ENCODE measurements around the gene TMEM183A.

TMEM183A gene

DNA sequence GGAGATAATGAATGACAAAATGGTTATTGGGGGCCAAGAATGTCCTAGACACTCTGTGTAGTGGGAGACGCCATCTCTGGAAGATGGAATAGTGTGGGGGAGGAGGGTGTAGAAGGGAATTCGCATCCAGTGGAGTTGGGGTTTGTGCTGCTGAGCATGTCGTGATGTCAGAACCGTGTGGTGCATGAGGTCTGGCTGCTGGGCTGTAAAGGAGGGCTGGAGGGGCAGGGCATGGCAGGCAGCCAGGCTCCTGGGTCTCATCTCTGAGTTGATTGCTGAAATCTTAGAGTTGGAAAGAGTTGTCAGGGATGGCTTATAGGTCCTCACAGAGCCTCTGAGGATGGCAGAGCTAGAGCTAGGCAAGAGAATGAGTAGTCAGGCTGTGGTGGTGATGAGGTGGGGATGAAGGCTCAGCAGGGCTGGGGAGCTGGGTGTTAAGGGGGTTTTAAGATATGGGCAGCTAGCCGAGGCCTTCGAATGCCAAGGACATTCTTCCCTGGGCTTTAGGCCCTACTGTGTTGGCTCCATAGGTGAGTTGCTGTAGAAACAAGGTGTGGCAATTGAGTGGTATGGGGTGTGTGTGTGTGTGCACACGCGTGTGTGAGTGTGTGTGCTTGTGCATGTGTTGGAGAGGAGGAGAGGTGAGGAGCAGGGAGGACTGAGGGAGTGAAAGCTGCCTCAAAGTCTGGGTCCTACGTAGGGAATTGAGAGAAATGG is 21.1 kb downstream of the TMEM183A start:
- DNase-seq (ENCODE audit: low read depth in 2 of 2, low spot score in 1 of 2) = no peak

DNA sequence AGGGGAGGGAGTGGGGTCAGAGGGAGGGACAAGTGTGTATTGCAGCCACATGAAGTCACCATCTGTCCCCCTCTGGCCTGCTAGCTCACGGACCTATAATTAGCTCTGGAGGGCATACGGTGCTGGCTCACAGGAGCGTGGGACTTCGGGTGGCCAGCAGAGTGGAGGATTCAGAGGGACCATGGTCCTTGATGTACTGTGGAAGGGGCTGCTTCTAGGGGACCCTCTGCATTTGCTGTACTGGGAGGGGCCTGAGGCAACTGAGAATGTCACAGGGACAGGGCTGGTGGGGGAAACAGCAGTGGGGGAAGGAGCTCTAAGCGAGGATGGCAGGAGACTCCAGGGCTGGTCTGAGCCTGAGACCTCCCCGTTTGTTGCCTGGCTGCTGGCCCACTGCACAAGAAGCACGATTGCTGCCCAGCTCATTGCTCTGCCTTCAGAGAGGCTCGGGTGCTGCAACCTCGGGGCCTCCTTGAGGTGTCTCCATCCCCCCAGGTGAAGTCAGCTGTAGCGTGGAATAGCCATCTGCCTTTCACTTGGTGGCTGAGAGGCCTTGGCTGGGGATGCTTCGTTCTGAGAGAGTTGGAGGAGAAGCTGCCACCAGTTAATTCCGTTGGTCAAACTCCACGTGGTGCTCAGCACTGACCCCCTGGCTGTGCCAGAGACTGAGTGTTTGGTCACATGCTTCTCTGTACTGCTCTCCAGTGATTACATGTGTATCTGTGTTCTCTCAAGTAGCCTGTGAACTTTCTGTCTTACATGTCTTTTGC is 21.8 kb downstream of the TMEM183A start:
- DNase-seq (ENCODE audit: low read depth in 2 of 2, low spot score in 1 of 2) = no peak

DNA sequence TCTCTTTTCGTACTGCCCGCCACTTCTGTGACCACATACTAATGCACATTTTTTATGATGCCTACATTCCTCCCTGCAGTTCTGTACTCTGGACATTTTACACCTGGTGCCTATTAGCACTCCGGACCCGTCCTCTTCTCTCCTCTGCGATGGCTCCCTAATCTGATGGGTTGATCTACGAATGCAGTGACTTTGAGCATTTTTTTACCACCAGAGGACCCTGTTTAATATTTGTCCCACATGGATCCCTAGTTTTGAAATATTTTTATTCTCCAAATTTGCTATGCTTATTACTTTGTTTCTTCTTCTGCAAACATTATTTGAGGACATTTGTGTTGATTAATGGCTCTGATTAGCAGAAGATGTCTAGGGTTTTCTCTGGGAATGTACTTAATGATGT is 24.3 kb downstream of the TMEM183A start:
- DNase-seq (ENCODE audit: low read depth in 2 of 2, low spot score in 1 of 2) = no peak

DNA sequence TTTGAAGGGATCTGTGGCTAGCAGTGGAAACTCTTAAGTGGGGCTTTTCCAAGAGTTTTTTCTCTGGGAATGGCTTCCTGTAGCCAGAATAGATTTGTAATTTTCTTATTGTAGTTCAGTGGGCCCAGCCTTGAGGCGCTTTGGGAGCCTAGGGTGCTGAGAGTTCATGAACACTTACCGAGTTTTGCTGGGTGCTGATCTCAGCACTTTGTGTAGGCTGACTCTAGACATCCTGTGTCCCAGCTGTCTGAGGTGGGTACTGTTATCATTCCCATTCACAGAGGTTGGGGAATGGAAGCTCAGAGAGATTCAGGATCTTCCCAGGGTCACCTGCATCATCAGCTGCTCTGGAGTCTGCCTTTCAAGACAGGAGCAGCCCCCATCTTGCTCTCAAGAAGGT is 26.1 kb downstream of the TMEM183A start:
- no peak for DNase-seq (ENCODE audit: low read depth in 2 of 2, low spot score in 1 of 2)

DNA sequence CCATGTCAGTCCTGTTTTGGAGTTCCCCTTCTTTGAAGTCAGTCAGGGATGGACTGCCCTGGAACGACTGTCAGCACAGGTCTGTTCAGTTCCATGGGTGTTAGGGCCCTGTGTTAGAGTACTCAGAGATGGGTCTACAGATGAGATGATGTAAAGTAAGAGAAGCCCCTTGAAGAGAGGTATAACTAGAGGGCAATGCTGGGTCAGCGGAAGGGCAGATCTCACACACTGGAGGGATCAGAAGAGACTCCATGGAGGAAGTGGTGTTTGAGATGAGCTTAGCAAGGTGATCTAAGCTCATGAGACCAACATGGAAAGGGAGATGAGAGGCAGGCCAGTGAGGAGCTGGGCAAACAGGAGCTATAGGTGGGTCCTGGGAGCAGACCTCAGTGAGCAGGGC is 26.7 kb downstream of the TMEM183A start:
- DNase-seq (ENCODE audit: low read depth in 2 of 2, low spot score in 1 of 2) = no peak

DNA sequence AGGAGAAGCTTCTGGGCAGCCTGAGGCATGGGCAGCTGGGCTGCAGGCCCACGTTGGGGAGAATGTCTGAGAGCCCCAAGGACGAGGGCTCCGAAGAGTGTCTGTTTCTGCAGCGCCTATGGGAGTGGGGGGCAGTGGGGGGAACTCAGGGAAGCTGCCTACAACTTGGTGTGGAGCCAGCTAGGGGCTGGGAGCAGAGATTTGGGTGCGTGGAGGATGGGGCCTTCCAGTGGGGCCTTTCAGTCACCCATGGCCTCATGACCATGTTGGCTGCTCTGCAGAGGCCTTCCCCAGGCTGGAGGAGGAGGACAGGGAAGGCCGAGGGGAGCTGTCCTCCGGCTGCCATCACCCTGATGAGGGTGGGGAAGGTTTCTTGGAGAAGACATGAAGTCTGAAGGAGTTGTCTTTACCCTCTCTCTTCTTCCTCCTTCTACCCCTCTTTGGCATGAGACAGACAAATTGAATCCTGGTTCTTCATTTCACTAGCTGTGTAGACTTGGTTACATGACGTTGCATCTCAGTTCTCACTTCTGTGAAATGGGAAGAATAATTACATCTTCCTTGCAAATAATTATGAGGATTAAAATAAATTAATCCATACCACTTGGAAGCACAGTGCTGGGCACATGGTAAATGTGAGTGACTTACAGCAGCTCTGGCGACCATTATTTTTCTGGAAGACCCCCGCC is 27.4 kb downstream of the TMEM183A start:
- DNase-seq (ENCODE audit: low read depth in 2 of 2, low spot score in 1 of 2) = no peak

DNA sequence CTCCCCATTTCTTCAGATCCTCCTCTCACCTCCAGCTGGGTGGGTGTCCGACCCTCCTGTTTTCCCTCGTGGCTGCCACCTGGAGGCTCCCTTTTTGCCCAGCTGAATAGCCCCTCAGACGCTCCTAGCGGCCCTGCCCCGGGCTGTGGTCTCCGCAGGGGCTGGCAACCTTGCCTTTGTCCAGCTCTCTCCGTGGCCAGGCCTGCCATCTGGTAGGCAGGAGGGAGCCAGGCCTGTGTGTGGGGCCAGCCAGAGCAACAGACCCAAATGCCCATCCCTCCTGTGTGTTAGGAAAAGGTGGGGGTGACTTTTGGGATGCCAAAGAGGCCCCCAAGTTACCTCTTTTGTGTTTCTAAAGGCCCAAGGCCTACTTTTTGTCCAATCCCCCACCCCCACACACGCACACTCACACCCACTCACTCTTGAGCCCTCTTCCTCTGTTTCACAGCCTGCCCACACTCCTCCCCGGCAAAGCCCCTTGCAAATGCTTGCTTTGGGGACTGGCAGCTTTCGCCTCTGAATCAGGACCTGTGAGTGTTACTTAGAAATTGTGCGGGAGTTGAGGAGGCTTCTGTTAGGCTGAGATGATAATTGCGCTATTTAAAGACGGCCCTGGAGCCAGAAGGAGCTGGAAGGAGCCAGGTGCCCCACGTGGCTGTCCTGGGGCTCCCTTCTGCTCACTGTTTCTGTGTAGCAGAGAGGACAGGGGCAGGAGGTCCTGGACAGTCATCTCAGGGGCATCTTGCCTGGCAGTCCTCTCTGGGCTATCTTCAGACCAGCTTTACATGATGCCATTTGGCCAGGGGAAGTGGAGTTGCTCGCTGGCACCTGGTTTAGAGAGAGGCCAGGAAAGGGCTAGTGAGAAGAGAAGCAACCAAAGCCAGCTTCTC is 28.2 kb downstream of the TMEM183A start:
- no peak for DNase-seq (ENCODE audit: low read depth in 2 of 2, low spot score in 1 of 2)

DNA sequence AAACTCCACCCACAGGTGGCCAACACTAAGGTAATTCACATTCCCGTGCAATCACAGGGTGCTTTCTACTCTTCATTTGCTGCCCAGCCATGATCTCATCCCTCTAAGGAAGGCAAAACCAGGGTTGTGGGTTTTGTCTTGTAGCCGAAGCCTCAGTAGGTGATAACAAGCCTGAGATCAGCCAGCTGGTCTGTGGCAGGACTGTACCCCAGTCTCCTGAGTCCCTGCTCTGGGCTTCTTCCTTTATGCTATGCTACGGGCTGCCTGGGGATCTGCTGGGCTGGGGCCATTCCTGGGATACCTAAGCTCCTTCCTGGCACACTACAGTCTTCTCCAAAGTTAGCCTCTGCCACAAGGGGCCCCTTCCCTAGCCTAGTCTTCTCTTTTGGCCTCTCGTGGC is 29.0 kb downstream of the TMEM183A start:
- no peak for DNase-seq (ENCODE audit: low read depth in 2 of 2, low spot score in 1 of 2)

DNA sequence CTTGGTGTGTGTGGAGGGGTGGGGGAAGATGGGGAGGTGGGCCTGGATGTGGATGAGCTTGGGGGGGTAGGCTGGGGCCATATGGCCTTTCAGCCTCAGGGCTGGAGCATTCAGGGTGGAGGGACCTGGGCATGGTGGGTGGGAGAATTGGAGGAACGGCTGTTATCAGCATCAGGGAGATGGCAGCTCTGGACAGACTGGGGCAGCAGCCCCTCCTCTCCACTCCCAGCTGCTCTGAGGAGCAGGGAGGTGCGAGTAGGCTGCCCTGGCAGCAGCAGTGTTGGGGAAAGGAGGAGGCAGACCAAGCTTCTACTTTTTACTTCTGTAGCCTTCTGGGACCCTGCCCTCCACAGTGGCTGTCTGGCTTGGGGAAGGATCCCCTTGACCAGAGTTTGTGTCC is 29.4 kb downstream of the TMEM183A start:
- DNase-seq (ENCODE audit: low read depth in 2 of 2, low spot score in 1 of 2) = no peak

DNA sequence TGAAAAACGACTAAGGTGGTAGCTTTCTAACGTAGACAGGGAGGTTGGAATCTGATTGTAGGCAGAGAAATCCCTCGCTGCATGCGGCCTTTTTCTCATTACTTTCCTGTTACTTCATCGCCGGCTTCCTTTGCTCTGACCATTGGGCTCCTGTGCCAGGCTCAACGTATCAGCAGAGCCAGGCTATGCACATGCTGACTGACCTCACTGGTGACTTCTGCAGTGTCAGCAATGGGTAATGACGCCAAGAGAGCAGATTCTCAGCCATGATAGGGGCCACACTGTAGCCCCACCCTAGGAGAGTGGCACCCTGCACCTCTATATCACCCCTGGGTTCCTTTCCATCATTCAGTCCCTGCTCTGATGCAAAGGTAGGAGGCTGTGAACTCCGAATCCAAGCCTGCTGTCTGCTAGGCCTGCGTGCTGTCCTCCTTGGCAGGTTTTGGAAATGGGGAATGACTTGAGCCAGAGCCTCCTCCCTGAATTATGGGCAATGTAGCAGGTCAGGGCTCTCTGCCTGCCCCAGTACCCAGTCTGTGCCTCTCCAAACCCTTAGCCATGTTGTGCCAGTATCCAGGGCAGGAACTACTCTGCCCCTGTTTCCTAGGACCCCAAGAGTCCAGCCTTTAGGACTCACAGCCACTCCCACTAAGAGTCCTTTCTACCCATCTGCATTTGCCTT is 30.5 kb downstream of the TMEM183A start:
- DNase-seq (ENCODE audit: low read depth in 2 of 2, low spot score in 1 of 2) = no peak

DNA sequence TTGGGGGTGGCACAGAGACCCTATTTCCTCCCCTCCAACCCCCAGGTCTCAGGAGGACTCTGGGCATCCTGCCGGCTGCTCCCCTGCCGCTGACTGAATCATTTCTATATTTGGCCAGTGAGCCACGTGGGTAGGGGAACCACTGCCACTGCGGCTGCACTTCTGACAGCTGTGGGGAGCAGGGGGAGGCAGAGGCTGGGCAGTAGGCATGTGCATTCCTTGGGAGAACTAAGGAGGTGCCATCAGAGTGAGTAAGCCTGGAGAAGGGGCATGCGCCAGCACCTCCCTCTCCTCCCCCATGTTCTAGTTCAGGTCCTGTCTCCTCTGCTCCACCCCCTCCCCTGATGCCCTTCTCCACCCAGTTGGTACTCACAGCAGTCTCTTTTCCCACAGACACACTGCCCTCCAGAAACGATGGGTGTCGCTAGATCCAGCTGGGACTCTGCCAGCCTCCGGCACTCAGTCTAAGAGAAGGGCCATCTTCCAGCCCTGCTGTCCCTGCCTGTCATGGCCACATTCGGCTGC is 31.1 kb downstream of the TMEM183A start:
- DNase-seq (ENCODE audit: low read depth in 2 of 2, low spot score in 1 of 2) = no peak

DNA sequence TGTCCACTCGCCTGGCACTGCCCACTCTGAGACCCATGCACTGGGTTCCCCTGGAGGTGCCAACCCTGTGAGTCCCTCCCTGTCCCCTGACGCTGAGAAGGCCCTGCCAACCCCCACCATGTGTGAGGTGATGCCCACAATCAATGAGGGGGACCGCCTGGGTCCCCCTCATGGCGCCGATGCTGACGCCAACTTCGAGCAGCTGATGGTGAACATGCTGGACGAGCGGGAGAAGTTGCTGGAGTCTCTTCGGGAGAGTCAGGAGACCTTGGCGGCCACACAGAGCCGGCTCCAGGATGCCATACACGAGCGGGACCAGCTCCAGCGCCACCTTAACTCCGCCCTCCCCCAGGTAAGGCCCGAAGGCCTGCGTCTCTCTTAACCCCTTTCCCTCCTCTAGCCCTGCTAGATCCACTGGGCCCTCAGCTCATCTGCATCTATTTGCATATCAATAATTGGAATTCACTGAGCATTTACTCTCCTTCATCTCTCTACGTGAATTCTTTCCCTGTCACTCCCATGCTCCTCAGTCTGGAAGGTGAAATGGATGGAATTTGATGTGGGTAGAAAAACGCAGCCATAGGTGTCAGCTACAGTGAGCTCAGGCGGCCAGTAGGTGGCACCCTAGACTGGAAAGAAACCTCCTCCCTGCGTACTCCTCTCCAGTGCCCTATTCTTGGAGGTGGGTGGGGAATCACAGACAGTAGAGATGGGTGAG is 31.9 kb downstream of the TMEM183A start:
- DNase-seq (ENCODE audit: low read depth in 2 of 2, low spot score in 1 of 2) = peak; percentile 22 to 27

DNA sequence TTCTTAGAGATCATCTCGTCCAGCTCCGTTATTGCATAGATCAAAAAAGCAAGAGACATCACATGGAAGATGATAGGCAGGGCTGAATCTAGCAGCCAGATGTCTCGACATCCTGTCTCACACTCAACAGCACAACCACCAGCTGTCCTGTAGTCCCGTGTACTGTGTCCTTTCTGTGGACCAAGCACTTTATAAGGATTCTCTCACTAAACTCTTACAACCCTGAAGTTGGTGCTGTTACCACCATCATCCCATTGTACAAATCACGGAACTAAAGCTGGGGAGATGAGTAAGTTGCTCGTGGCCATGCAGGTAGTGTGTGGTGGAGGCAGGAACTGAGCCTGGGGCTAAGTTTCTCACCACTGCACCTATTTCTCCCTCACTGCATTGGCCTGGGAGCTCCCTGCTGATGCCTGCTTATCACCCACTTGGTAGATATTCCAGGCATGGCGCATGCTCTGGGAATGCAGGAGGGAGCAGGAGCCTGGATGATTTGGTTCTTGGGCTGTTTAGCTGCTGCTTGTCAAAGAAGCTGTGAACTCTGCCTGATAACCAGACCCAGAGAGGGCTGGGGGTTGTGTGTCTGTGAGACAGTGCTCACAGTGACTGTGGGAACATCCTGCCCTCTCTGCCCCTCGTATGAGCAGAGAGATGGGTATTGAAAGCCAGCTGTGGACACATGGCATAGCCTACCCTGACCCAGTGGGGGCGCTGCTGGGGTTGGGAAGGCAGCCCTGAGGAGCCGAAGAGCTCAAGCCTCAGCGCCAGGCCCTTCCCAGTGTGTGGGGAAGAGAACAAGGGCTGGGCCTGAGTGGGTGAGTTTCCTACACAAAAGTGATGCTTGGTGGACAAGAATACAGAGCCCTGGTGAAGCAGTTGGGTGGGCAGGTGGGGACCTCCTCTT is 32.7 kb downstream of the TMEM183A start:
- no peak for DNase-seq (ENCODE audit: low read depth in 2 of 2, low spot score in 1 of 2)

DNA sequence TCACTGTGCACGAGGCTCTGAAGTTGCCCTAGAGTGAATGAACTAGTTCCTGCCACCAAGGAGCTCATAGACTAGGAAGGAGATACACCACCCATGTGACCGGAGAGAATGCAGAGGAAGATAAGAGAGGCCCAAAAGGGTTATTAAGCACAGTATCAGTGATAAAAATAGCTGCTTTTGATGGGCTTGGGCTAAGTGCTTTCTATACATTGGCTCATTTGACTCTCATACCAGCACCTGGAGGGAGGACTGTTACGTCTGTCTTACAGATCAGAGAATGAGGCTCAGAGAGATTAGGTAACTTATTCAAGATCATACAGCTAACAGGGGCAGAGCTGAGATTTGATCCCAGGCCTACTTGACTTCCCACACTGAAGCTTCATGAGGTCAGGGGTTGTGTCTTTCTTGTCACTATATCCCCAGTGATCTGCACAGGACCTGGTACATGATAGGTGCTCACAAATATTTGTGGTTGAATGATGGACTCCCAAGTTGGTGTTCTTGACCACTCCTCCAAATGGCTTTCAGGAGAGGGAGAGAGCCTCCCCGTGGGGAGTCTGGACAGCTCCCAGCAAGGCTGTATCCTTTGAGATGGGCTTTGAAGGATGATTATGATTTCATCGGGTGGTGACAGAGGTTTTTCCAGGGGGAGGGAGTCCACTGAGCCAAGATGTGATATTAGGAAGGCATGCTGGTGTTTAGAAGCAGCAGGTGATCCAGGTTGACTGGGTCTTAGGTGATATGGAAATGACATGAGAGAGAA is 33.5 kb downstream of the TMEM183A start:
- no peak for DNase-seq (ENCODE audit: low read depth in 2 of 2, low spot score in 1 of 2)

DNA sequence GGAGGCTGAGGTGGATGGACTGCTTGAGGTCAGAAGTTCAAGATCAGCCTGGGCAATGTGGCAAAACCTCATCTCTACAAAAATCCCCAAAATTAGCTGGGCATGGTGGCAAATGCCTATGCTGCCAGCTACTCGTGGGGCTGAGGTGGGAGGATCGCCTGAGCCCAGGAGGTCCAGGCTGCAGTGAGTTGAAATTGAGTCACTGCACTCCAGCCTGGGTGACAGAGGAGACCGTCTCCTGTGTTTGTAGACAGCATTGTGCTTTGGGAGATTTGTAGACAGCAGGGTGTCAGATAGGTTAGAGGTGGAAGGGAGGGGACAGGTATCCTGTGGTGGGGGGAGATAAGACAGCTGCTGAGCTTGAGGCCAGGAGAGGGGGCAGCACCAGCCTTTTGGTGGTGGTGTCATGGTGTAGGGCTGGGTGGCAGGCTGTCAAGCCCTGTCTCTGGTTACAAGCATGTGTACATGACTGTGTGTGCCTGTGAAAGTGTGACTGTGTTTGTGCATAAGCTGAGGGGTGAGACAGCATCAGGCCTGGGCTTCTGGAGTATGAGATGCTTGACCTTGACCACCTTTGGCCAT is 34.3 kb downstream of the TMEM183A start:
- no peak for DNase-seq (ENCODE audit: low read depth in 2 of 2, low spot score in 1 of 2)

DNA sequence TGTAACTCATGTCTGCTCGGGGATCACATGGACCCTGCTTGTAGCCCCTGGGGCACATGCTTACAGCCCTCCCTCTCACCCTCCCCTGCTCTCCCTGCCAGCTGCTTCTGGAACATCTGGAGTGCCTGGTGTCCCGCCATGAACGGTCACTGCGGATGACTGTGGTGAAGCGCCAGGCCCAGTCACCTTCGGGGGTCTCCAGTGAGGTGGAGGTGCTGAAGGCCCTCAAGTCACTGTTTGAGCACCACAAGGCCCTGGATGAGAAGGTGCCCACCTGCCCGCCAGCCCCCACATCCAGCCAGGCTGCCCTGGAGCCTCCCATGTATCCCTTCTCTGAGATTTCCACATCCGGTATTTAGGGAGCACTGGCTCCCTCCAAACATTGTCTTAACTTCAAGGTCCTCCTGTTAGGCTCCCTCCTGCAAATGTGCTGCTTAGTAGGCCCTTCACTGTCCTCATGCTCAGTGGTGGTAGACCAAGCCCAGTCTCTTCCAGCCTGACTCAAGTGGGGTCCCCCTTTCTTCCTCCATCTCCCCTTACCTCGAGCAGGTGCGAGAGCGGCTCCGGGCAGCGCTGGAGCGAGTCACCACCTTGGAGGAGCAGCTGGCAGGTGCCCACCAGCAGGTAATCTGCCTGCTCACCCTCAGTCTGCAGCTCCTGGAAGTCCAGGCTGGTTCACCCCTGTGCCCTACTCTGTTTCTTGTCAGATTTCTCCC is 36.8 kb downstream of the TMEM183A start:
- DNase-seq (ENCODE audit: low read depth in 2 of 2, low spot score in 1 of 2) = no peak

All from stimulated activated CD8-positive, alpha-beta memory T cell treated with anti-CD3 and anti-CD28 coated beads, Interleukin-4, amount 100 ng/mL, for 1 hour (primary cell).